GM21515 (cell line): ENCODE measurements around the gene PCLO.
"Not testable (repeated sequence)": the region's sequence is repeated elsewhere in the genome, so short reads cannot be mapped to it uniquely, and the experiment has no call there.

Experiments
- ATAC-seq: cut with Tn5 transposase; IDR thresholded peaks from one replicate; pipeline ENCODE4 v1.9.1; 2021; ENCODE audit not compliant: unreplicated experiment

PCLO gene

DNA sequence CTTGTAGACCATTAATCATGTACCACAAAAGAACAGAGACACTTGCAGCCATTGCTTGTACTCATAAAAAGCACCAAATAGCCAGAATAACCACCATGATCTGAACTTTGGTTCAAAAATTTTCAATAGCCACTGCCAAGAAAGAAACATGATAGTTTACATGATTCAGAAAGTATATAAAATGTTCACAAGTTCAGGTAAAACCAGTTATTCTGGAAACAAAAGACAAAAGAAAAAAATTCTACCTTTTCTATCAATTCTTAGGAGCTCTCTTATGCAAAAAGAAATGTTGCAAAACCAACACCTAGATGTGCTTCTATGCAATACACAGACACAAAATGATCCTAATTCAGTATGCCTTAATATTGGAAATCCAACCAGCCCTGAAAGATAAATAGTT is 108.7 kb downstream of the PCLO start:
- ATAC-seq, result no peak

DNA sequence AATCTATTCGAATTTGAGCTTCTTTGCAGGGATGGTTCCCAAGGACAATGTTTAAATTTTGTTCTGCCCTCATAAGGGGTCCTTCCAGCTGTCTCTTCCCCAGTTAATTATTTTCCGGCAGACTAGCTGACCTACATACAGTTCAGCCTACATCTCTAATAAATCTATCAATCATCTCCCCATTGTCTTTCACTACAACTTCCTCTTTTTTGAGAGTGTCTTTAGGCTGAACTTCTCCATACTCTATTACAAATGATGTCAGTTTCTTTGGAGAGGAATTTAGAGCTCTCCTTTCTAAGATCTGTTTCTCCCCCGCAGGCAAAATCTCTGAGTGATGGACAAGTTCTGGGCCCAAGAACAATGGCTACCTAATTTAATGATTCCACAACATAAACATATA is 122.2 kb downstream of the PCLO start:
- ATAC-seq, result no peak

GRCh38 chr7:83038787-83039186 is 123.9 kb downstream of the PCLO start:
- no peak for ATAC-seq

DNA sequence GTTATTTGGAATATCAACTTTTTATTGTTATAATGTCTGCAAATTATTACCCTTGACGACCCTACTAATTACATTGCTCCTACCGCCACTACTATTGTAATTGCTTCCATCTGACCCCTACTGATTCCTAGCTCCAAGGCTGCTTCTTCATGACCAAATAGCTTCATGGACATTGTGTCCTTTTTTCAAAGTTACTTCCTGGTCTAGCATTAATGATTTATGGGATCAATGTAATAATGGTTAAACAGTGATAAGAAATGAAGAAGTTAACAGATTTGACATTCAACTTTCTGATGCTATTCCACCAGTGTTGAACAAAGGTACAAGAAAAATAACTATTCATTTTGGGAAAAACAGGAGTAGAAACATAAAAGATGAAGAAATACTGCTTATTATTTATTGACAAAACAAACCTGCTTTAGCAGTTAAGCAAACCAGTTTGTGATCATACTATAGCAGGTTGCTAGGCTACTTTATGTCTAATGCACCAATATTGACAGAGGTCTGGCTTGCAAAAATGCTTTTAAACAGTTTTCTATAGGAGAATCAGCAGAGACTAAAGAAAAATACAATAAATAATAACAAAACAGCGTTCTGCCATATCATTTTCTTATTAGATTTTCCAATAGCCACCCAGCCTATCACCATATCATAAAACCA is 125.8 kb downstream of the PCLO start:
- ATAC-seq, result no peak

DNA sequence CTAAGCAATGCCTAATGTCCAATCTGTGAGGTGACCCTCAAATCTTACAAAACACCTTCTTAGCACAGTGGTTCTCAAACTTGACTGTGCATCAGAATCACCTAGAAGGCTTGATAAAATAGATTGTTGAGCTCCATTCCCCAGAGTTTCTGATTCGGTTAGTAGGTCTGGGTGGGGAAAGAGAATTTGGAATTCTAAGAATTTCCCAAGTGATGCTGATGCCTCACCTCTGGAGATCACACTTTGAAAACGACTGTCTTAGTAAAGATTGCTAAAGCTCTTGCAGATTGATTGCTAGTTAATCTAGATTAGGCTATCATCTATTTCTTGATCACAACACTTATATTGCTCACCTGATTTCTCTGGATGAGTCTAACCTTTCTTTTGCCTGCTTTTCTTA is 126.6 kb downstream of the PCLO start:
- ATAC-seq, result no peak

GRCh38 chr7:83032195-83032594 is 130.5 kb downstream of the PCLO start:
- ATAC-seq, result no peak

- not testable (repeated sequence) for ATAC-seq
Observed at GRCh38 chr7:83023817-83024665, 138.6 kb downstream of the PCLO start.

- no peak for ATAC-seq
Observed at GRCh38 chr7:83021032-83021431, 141.7 kb downstream of the PCLO start.

DNA sequence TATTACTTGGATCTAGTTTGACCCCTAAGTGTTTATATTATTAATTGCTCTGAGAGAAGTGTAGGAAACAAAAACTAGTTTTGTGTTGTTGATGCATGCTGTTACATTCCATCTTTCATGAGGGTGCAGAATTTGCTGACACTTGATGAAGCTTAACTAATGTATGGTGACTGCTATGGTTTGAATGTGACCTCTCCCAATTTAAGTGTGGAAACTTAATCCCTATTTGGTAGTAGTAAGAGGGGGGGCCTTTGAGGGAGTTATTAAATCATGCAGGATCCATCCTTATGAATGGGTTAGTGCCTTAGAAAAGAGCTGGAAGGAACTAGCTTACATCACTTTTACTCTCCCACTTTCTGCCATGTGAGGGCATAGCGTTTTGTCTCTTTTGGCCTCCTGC is 142.5 kb downstream of the PCLO start:
- no peak for ATAC-seq

DNA sequence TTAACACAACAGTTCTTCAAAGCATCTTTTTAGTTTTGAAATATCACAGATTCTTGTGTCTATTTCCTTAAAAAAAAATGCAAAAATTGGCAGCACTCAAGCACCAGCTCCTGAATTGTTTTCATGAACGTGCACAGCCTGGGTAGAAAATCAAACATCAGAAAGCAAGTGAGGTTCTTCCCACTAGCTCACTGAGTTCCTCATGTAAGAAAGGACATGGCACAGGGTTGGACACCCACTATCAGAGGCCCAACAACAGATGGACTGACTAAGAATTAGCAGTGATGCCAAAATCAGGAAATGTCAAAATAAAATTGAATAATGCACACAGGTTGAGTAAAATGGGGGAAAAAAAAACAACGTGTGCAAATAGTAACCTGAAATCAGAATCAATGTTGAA is 146.8 kb downstream of the PCLO start:
- ATAC-seq, result no peak

- no peak for ATAC-seq
Observed at GRCh38 chr7:83014546-83014945, 148.1 kb downstream of the PCLO start.

- ATAC-seq, result no peak
Observed at GRCh38 chr7:83011954-83012353, 150.7 kb downstream of the PCLO start.

DNA sequence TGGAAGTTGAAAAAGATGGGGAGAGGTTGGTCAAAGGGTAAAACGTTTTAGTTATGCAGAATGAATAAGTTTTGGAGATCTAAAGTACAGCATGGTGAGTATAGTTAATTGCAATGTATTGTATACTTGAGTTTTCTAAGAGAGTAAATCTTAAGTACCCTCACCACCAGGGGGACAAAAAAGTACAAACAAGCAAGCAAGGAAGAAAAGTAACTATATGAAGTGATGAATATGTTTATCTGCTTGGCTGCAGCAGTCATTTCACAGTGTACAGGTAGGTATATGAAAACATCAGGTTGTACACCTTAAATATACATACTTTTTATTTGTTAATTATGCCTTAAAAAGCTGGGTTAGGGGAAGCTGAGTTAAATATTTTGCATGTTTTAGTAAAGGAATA is 157.3 kb downstream of the PCLO start:
- ATAC-seq, result no peak

DNA sequence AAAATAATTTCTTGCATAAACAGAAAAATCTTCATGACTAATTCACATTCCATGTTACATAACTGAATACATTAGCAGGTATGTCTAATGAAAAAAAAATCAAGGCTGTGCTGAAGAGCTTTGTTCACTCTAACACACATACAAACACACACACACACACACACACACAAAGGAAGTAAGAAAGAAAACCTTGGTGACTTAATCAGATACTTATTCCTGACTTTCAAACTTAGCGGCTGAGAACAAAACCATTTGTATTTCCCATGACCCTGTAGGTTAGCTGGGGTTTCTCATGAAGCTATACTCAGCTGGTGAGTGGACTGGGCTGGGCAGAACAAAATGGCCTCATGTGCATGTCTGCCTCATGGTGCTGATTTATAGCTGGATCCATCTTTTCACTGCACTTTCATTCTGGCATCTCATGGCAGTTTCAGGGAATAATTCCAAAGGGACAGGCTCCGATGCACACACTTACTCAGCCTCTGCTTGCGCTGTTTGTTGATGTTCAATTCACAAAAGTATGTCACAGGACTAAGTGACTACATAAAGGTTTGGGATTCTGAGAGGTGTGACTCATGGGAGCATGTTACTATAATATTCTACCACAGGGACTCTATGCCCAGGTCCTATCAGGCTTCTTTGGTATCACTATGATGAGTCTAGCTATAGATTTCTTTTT is 161.2 kb downstream of the PCLO start:
- ATAC-seq, result no peak

DNA sequence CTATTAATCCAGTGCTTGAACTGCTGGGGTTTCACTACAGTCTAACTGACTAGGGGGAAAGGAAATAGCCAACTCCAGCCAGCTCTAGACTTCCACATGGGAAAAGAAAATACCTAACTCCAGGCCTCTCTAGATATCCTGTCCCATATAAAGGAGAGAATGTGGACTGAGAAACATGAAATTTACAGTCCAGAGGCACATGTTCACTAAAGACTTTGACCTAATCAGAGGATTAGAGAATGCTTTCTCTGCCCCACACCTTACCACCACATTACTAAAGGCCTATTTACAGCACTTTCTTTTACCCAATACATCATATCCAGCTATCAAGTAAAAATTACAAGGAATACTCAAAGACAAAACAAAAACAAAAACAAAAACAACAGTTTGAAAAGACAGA is 164.2 kb downstream of the PCLO start:
- ATAC-seq, result no peak

GRCh38 chr7:82985144-82985802 is 177.4 kb downstream of the PCLO start:
- ATAC-seq, result no peak

- ATAC-seq, result no peak
Observed at GRCh38 chr7:82980130-82980788, 182.4 kb downstream of the PCLO start.

- ATAC-seq, result no peak
Observed at GRCh38 chr7:82975811-82976468, 186.7 kb downstream of the PCLO start.

DNA sequence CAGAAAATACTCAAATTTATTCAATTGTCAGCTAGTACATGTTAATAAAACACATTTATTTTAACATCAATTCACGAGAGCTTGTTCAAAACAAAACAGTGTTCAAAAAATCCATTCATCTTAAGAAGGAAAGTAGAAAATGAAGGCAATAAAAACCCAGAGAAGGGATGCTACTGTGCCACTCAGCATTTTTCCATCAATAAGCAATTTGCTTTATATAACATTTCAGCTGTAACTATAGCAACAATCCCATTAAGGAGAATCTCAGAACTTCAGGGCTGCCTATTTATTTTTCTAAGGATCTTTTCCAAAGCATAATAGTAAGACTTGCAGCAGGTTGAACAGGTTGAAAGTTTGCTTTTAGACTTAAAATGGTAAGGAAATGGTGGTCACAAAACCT is 190.5 kb downstream of the PCLO start:
- no peak for ATAC-seq
